Loucy (cell line): ENCODE data around the gene CDH13.

Experiments
- H2AFZ ChIP-seq: fragments of 200-600 bp; sonication (generic); 2 replicates; pipeline ENCODE4 v1.6.0; 2016; ENCODE audit warnings: antibody characterized with exemption, mild to moderate bottlenecking, low read length, moderate library complexity
- H3F3A ChIP-seq: fragments of 200-600 bp; 2 replicates; pipeline ENCODE4 v1.6.0; 2016; ENCODE audit warnings: antibody characterized with exemption, low read depth, mild to moderate bottlenecking
- H3K27me3 ChIP-seq: fragments of 200-600 bp; sonication (generic); 2 replicates; pipeline ENCODE4 v1.6.1; 2014; ENCODE audit warnings: low read length, mild to moderate bottlenecking; ENCODE audit not compliant: insufficient read depth, poor library complexity, severe bottlenecking
- H3K36me3 ChIP-seq: fragments of 200-600 bp; sonication (generic); 2 replicates; pipeline ENCODE4 v1.6.1; 2016; ENCODE audit warnings: low read length; ENCODE audit not compliant: insufficient read depth
- H3K4me1 ChIP-seq: fragments of 200-600 bp; sonication (generic); 2 replicates; pipeline ENCODE4 v1.5.1; 2014; ENCODE audit warnings: low read length, mild to moderate bottlenecking; ENCODE audit not compliant: insufficient read depth, poor library complexity, severe bottlenecking
- H3K4me2 ChIP-seq: fragments of 200-600 bp; sonication (generic); 2 replicates; pipeline ENCODE4 v1.6.0; 2014; ENCODE audit warnings: antibody characterized with exemption, low read length, low read depth, mild to moderate bottlenecking; ENCODE audit not compliant: poor library complexity, severe bottlenecking
- H3K4me3 ChIP-seq: fragments of 200-600 bp; sonication (generic); 2 replicates; pipeline ENCODE4 v1.5.1; 2014; ENCODE audit warnings: low read length, mild to moderate bottlenecking, mixed read lengths; ENCODE audit not compliant: poor library complexity, severe bottlenecking
- H3K79me2 ChIP-seq: fragments of 200-600 bp; sonication (generic); 2 replicates; pipeline ENCODE4 v1.6.1; 2014; ENCODE audit warnings: low read length; ENCODE audit not compliant: insufficient read depth
- H3K9ac ChIP-seq: fragments of 200-600 bp; sonication (generic); 2 replicates; pipeline ENCODE4 v1.6.0; 2014; ENCODE audit warnings: mild to moderate bottlenecking, low read depth, low read length, moderate library complexity; ENCODE audit not compliant: poor library complexity, severe bottlenecking
- H3K9me2 ChIP-seq: fragments of 200-600 bp; sonication (generic); replicated peaks from 2 replicates; pipeline ENCODE4 v1.6.1; 2016; ENCODE audit warnings: low read depth, low read length, mixed read lengths
- H3K9me3 ChIP-seq: fragments of 200-600 bp; sonication (generic); 2 replicates; pipeline ENCODE4 v1.6.1; 2014; ENCODE audit warnings: mild to moderate bottlenecking, antibody characterized with exemption, low read length, low read depth; ENCODE audit not compliant: insufficient read depth
- H4K20me1 ChIP-seq: fragments of 200-600 bp; sonication (generic); 2 replicates; pipeline ENCODE4 v1.6.0; 2014; ENCODE audit warnings: antibody characterized with exemption, low read length, mild to moderate bottlenecking; ENCODE audit not compliant: insufficient read depth, poor library complexity, severe bottlenecking
- EZH2phosphoT487 ChIP-seq: fragments of 200-600 bp; IDR thresholded peaks from 2 replicates; pipeline ENCODE4 v1.6.1; 2018; ENCODE audit warnings: antibody characterized with exemption, mild to moderate bottlenecking, moderate library complexity, borderline replicate concordance
- TF ChIP-seq, protein P1 (sequence below): fragments of 200-600 bp; sonication (generic); conservative IDR thresholded peaks from 2 replicates; pipeline ENCODE4 v1.5.1; 2014; ENCODE audit warnings: mild to moderate bottlenecking, antibody characterized with exemption, low read length

Gene CDH13

DNA sequence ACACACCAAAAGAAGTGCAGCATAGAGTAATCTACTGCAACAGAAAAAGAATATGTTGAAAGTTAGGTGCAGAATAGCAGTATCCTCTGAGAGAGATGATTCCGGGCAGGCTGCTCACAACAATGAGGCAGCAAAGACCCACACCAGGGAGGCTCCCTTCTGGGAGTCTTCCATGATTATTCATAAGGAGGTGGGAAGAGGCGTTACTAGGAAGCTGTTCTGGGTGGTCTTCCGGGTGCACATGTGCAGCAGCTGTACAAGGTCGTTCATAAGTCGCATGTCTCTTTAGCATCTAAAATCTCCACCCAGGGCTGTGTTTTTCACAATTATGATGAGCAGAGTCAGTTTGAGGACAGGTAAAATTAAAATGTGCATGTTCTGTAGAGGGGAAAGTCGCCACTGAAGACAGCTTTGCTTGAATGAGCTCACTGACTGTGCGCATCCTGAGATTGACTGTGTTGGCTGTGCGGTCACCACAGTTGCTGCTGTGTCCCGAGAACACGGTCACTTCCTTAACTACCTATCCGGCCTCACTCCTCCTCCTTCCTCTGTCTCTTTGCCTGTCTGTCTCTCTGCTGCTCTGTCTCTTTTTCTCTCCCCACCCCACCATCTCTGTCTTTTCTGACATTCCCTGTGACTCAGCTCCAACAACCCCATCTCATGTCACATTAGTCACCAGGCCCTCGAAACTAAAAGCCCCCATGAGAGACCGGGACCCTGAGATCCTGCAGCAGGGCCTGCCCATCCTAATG lies 1055.5 kb downstream of the CDH13 start:
- H3K9me2 ChIP-seq, result no peaks in the 10 kb centered on the region
- H3K4me3 ChIP-seq, result no peak overlapping the region
- H3K27me3 ChIP-seq, result no peaks in the 10 kb centered on the region
- TF ChIP-seq, protein P1, sequence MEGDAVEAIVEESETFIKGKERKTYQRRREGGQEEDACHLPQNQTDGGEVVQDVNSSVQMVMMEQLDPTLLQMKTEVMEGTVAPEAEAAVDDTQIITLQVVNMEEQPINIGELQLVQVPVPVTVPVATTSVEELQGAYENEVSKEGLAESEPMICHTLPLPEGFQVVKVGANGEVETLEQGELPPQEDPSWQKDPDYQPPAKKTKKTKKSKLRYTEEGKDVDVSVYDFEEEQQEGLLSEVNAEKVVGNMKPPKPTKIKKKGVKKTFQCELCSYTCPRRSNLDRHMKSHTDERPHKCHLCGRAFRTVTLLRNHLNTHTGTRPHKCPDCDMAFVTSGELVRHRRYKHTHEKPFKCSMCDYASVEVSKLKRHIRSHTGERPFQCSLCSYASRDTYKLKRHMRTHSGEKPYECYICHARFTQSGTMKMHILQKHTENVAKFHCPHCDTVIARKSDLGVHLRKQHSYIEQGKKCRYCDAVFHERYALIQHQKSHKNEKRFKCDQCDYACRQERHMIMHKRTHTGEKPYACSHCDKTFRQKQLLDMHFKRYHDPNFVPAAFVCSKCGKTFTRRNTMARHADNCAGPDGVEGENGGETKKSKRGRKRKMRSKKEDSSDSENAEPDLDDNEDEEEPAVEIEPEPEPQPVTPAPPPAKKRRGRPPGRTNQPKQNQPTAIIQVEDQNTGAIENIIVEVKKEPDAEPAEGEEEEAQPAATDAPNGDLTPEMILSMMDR, result no peak
- TF ChIP-seq EZH2phosphoT487, result no peak
- no peak overlapping the region for H3K9ac ChIP-seq
- no peak overlapping the region for H2AFZ ChIP-seq
- no peaks in the 10 kb centered on the region for H3K9me3 ChIP-seq
- H3K4me1 ChIP-seq, result no peaks in the 10 kb centered on the region
- no peaks in the 10 kb centered on the region for H4K20me1 ChIP-seq
- H3K36me3 ChIP-seq, result no peaks in the 10 kb centered on the region
- H3F3A ChIP-seq, result no peaks in the 10 kb centered on the region
- H3K4me2 ChIP-seq, result no peak overlapping the region
- no peaks in the 10 kb centered on the region for H3K79me2 ChIP-seq

DNA sequence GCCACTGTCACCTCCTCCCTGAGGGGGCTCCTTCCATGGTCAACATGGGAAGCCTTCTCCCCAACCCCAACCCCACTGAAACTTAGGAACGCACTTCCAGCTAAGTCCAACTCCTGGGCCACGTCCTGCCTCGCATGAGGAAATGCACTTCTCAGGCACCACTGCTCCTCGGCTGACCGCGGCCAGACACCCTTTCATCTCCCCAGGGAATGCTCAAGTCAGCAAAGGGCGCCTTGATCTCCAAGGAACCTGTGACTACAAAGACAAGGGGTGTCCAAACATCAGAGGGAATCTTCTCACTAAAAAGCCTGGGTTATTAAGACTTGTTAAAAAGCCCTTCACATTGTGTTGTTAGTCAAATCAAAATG lies 1056.1 kb downstream of the CDH13 start:
- no peaks in the 10 kb centered on the region for H3K79me2 ChIP-seq
- H3K9me2 ChIP-seq, result no peaks in the 10 kb centered on the region
- no peaks in the 10 kb centered on the region for H3K27me3 ChIP-seq
- no peaks in the 10 kb centered on the region for H3K4me1 ChIP-seq
- H3K9me3 ChIP-seq, result no peaks in the 10 kb centered on the region
- H3F3A ChIP-seq, result no peaks in the 10 kb centered on the region
- H3K4me3 ChIP-seq, result no peak overlapping the region
- no peak overlapping the region for H3K9ac ChIP-seq
- no peaks in the 10 kb centered on the region for H3K36me3 ChIP-seq
- no peak for TF ChIP-seq EZH2phosphoT487
- TF ChIP-seq, protein P1, result no peak
- H3K4me2 ChIP-seq, result no peak overlapping the region
- H2AFZ ChIP-seq, result no peak overlapping the region
- H4K20me1 ChIP-seq, result no peaks in the 10 kb centered on the region

DNA sequence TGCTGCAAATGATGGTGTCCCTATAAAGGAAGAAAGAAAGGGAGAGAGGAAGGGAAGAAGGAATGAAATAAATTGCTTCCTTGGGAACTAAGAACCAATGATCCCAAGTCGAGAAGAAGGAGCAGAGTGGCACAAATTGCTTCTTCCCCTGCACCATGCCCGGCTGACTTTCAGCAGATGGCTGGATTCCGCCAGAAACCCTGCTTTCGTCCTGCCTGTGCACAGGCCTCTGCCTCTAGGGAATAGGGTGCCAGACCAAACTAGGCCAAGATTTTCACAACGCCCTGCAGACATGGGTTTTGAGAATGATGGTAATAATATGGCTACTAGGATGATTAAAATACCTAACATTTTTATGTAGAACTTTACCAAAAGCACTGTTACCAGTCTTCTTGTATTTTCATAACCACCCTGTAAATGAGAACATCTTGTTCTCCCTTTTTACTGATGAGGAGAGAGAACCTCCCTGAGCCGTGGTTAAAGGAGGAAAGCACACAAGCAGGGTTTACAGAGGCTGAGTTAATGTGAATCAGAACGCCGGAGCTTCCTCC lies 1058.9 kb downstream of the CDH13 start:
- Histone ChIP-seq H3K36me3 (no peaks in the 10 kb centered on the region), H3F3A (no peaks in the 10 kb centered on the region), H2AFZ (no peak overlapping the region), H4K20me1 (no peaks in the 10 kb centered on the region), H3K4me1 (no peaks in the 10 kb centered on the region), H3K9me3 (no peaks in the 10 kb centered on the region), H3K4me2 (no peak overlapping the region), H3K4me3 (no peak overlapping the region), H3K9ac (no peak overlapping the region), H3K79me2 (no peaks in the 10 kb centered on the region), H3K27me3 (no peaks in the 10 kb centered on the region), H3K9me2 (no peaks in the 10 kb centered on the region)
- TF ChIP-seq, protein P1, result no peak
